ENCODE data around the gene ELF5. TPM values are rescaled to one million over a fixed set of nuclear protein-coding genes. Genes with fewer than 3 reads are reported as not detected.

ELF5 gene
- polyA plus RNA-seq, 1 experiment, result not detected

DNA sequence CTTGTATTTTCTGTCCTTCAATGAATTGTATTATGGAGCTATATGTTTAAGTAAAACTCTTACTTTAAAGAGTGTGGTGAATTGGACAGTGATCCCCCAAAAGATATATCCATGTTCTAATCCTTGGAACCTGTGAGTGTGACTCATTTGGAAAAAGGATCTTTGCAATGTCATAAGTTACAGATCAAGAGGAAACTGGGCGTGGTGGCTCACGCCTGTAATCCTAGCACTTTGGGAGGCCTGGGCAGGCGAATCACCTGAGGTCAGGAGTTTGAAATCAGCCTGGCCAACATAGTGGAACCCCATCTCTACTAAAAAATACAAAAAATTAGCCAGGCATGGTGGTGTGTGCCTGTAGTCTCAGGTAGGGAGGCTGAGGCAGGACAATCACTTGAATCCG, 36.7 kb downstream of the ELF5 start:
- TF ChIP-seq, protein P1, sequence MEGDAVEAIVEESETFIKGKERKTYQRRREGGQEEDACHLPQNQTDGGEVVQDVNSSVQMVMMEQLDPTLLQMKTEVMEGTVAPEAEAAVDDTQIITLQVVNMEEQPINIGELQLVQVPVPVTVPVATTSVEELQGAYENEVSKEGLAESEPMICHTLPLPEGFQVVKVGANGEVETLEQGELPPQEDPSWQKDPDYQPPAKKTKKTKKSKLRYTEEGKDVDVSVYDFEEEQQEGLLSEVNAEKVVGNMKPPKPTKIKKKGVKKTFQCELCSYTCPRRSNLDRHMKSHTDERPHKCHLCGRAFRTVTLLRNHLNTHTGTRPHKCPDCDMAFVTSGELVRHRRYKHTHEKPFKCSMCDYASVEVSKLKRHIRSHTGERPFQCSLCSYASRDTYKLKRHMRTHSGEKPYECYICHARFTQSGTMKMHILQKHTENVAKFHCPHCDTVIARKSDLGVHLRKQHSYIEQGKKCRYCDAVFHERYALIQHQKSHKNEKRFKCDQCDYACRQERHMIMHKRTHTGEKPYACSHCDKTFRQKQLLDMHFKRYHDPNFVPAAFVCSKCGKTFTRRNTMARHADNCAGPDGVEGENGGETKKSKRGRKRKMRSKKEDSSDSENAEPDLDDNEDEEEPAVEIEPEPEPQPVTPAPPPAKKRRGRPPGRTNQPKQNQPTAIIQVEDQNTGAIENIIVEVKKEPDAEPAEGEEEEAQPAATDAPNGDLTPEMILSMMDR (IDR thresholded peaks at IDR 0.05; ENCODE audit: low read depth, low read length), result no peak
- no peak for DNase-seq (ENCODE audit: low read depth, low spot score)
- ChIA-PET POLR2A (no interaction called here), CTCF (interaction anchor here (1.2 to 2.4 kb wide), 2 partner anchors 9 to 16 kb away, joined by 3 to 10 read pairs; no protein-coding TSS in a partner anchor)
- no peak overlapping the region for H3K27ac ChIP-seq (ENCODE audit: low read depth, low read length)
- H3K4me3 ChIP-seq (ENCODE audit: low read depth, low read length), result no peak overlapping the region
- H3K27me3 ChIP-seq (ENCODE audit: control insufficient read depth, insufficient read depth, low read length), result peaks cover 4% of the 10 kb centered on the region
- H3K9me3 ChIP-seq (ENCODE audit: control insufficient read depth, insufficient read depth, low read length), result no peaks in the 10 kb centered on the region

- no peak overlapping the region for H3K4me3 ChIP-seq (ENCODE audit: low read depth, low read length)
- H3K27ac ChIP-seq (ENCODE audit: low read depth, low read length), result no peak overlapping the region
- TF ChIP-seq, protein P1 (IDR thresholded peaks at IDR 0.05; ENCODE audit: low read depth, low read length), result no peak
- DNase-seq (ENCODE audit: low read depth, low spot score), result no peak
- peaks cover 4% of the 10 kb centered on the region for H3K27me3 ChIP-seq (ENCODE audit: control insufficient read depth, insufficient read depth, low read length)
- ChIA-PET POLR2A (interaction anchor here (0.7 kb wide), 1 partner anchor 10 kb away, joined by 6 read pairs; no protein-coding TSS in a partner anchor), CTCF (interaction anchor here (2.4 kb wide), 1 partner anchor 17 kb away, joined by 10 read pairs; no protein-coding TSS in a partner anchor)
- no peaks in the 10 kb centered on the region for H3K9me3 ChIP-seq (ENCODE audit: control insufficient read depth, insufficient read depth, low read length)
Observed at GRCh38 chr11:34475656-34476055, 37.9 kb downstream of the ELF5 start.

DNA sequence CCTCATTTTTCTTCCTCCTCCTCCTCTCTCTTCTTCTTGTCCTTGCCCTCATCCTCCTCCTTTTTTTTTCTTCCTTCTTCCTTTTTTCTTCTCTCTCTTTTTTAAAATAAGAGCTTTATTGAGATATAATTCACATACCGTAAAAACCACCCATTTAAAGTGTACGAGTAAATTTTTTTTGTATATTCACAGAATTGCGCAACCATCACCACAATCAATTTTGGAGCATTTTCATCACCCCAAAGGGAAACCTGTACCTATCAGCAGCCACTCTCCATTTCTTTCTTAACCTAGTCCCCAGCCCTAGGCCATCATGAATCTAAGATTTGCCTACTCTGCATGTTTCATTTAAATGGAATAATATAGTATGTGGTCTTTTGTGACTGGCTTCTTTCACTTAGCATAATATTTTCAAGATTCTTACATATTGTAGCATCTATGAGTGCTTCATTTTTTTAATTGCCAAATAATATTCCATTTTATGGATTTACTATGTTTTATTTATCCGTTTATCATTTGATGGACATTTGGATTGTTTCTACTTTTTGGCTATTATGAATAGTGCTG, 39.9 kb downstream of the ELF5 start:
- H3K9me3 ChIP-seq (ENCODE audit: control insufficient read depth, insufficient read depth, low read length), result no peaks in the 10 kb centered on the region
- no peak overlapping the region for H3K27ac ChIP-seq (ENCODE audit: low read depth, low read length)
- ChIA-PET POLR2A (no interaction called here), CTCF (interaction anchor here (0.5 kb wide), 1 partner anchor 920 kb away, joined by 3 read pairs; no protein-coding TSS in a partner anchor)
- no peak overlapping the region for H3K4me3 ChIP-seq (ENCODE audit: low read depth, low read length)
- DNase-seq (ENCODE audit: low read depth, low spot score), result no peak
- H3K27me3 ChIP-seq (ENCODE audit: control insufficient read depth, insufficient read depth, low read length), result peaks cover 4% of the 10 kb centered on the region
- TF ChIP-seq, protein P1 (IDR thresholded peaks at IDR 0.05; ENCODE audit: low read depth, low read length), result no peak

DNA sequence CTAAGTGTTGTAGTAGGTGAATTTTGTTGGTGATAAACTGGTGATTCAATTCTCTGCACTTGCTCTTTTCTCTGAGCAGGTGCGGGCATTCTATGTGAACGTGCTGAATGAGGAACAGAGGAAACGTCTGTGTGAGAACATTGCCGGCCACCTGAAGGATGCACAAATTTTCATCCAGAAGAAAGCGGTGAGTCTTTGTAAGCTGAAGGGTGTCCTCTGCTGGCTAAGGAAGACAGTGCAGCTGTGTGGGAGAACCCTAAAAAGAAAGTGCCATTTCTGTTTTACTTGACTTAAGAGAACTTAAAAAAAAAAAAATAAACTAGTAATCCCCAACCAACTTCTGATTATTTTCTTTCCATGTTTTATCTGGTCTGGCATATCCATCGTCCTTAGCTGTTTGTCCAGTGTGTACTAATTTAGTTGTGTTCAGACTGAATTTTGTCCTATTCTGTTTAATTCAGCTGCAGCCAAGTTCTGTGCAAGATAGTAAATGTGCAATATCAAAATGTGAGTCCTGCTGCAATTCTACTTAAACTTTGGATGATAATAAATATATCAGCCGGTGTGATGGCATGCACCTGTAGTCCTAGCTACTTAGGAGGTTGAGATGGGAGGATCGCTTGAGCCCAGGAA, 45.3 kb downstream of the ELF5 start:
- POLR2A ChIA-PET, result no interaction called here
- H3K4me3 ChIP-seq (ENCODE audit: low read depth, low read length), result no peak overlapping the region
- CTCF ChIA-PET, result interaction anchor here (0.5 to 2.0 kb wide), 14 partner anchors 9 to 1303 kb away, joined by 3 to 6 read pairs (median 3); no protein-coding TSS in a partner anchor

More for the DNA sequence above, 45.3 kb downstream of the ELF5 start:
- Histone ChIP-seq H3K27ac (ENCODE audit: low read depth, low read length) (no peak overlapping the region), H3K9me3 (ENCODE audit: control insufficient read depth, insufficient read depth, low read length) (peaks cover 5% of the 10 kb centered on the region; the same call in 1 of the 2 replicates), H3K27me3 (ENCODE audit: control insufficient read depth, insufficient read depth, low read length) (no peaks in the 10 kb centered on the region)
- no peak for DNase-seq (ENCODE audit: low read depth, low spot score)
- TF ChIP-seq, protein P1 (IDR thresholded peaks at IDR 0.05; ENCODE audit: low read depth, low read length), result peak; percentile 56

All from AG04450 (cell line).